Measurements from ENCODE around the gene MAGEF1.

Gene MAGEF1

DNA sequence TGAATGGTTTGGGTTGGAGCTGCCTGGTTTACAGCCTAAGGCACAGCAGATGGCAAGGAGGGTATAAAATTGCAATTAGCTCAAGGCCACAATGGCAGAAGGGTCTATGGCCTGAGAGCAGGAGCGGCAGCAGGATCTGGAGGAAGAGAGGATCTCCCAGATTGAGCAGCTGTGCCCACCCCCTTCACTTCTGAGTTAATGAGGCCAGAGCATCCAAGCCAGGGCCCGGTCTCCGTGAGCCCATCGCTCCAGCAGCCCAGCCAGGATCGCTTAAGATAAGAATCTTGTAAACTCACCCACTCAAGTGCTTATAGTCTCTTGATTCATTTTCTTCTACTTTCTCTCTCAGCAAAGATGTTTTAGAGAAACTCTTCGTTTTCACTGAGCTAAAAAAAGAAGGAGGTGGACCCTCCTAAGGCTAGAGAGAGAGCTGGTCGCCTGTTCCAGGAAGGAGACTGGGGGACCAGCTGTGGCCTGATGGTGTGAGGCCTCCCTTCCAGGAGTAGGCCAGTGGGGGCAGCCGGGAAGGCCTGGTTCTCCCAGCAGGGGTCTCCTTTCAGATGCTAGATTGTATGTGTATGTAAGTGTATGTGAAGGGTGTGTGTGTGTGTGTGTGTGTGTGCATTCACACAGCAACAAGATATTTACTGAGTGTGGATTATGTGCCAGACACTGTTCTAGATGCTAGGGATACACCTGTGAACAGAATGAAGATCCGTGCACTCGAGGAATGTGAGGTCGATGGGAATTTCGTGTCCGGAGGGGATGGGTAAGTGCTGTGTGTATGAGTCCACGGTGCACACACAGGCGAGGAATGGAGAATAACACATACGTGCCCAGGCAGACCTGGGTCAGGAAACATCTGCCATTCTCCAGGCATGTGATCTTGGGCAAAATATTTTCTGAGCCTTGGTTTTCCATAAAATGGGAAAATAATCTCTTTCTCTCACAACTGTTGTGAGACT is 18.6 kb downstream of the MAGEF1 start:
- TF ChIP-seq CTCF (IDR thresholded peaks at IDR 0.05; ENCODE audit: low read depth, low read length): no peak
- no peak for DNase-seq (ENCODE audit: extremely low read depth, low read depth)

GRCh38 chr3:184691397-184692231 is 20.2 kb downstream of the MAGEF1 start:
- DNase-seq (ENCODE audit: extremely low read depth, low read depth): no peak
- TF ChIP-seq CTCF (IDR thresholded peaks at IDR 0.05; ENCODE audit: low read depth, low read length): no peak

DNA sequence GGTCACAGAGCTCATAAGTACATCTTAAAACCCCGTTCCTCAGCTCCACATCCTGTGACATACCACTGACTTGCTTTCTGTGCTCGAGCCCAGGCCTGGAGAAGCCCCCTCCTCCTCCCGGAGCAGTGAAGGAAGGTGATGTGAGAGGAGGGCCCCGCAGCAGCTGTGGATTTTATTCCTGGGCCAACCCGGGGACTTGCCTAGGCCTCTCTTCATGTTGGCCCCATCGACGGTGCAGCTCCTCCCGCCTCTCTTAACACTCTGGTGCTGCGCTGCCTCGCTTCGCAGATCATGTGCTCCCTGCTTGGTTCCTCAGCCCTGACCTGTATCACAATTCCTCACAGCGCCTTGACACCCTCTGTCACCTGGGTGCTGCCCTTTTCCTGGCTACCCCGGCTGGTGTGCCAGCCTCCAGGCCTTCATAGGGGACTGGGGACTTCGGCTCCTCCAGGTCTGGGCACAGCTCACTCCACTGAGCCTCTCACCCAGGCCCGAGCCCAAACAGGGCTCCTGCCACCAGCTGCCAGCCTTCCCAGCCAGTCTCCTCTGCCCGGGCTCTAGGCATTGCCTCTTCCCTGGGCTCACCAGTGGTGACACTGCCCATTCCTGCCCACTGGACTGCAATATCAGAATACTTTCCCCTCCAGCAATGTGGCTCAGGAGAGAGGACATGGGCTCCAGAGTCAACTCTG is 21.5 kb downstream of the MAGEF1 start:
- TF ChIP-seq CTCF (IDR thresholded peaks at IDR 0.05; ENCODE audit: low read depth, low read length): no peak
- no peak for DNase-seq (ENCODE audit: extremely low read depth, low read depth)

DNA sequence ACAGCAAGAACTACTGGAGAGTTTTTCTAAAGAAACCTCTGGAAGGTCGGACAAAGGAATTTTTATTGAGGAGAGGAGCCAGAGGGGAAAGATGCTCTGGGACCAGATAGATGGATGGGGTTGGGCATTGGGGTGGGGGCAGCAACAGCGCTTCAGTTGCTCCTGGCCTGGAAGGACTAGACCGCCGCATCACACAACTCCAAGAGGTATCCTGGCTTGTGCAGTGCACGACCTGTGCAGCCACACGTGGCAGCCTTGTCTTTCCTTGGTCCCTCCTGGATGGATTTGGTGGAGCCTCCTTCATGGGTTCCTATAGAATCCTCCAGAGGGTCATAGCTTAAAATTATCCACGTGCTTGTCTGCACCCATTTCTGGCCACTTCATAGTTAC is 23.0 kb downstream of the MAGEF1 start:
- TF ChIP-seq CTCF (IDR thresholded peaks at IDR 0.05; ENCODE audit: low read depth, low read length): no peak
- no peak for DNase-seq (ENCODE audit: extremely low read depth, low read depth)

- peak; percentile 62 for DNase-seq (ENCODE audit: extremely low read depth, low read depth)
- no peak; the same call in 1 of the 2 replicates for TF ChIP-seq CTCF (IDR thresholded peaks at IDR 0.05; ENCODE audit: low read depth, low read length)
Observed at GRCh38 chr3:184688251-184688881, 23.5 kb downstream of the MAGEF1 start.

- no peak for DNase-seq (ENCODE audit: extremely low read depth, low read depth)
- no peak for TF ChIP-seq CTCF (IDR thresholded peaks at IDR 0.05; ENCODE audit: low read depth, low read length)
Observed at GRCh38 chr3:184687363-184688015, 24.4 kb downstream of the MAGEF1 start.

Measured in AG09319 (cell line).